B cell (primary cell): ENCODE measurements around the gene SLC12A6. TPM values are rescaled to one million over a fixed set of nuclear protein-coding genes. Genes with fewer than 3 reads are reported as not detected.

Experiments
- ATAC-seq: fragments of 200-7000 bp; cut with Tn5 transposase; one replicate; pipeline ENCODE4 v1.10.0; 2021; ENCODE audit warnings: low read depth, mild to moderate bottlenecking, moderate number of reproducible peaks, moderate library complexity
- CTCF ChIA-PET: fragments of 350-600 bp; sonication (Branson Sonifier 250); formaldehyde crosslinking; loops from one replicate; lab custom pipeline; 2021; ENCODE audit warnings: antibody characterized with exemption, inconsistent platforms; lab: Charles Lee
- POLR2A ChIA-PET: fragments of 350-600 bp; sonication (Branson Sonifier 250); formaldehyde crosslinking; loops from one replicate; lab custom pipeline; 2021; ENCODE audit warnings: antibody characterized with exemption; lab: Charles Lee
- DNase-seq: peaks from one replicate; pipeline ENCODE4 v3.0.0; 2013
- H2AFZ ChIP-seq: 2 replicates; pipeline ENCODE4 v1.6.1; 2012; ENCODE audit warnings: mild to moderate bottlenecking, low read depth, low read length; ENCODE audit not compliant: insufficient read depth, poor library complexity, severe bottlenecking
- H3K27ac ChIP-seq, 2 donors: 1 replicate in 1 of 2; 2 replicates in 1 of 2; pipeline ENCODE4 v1.5.1; 2012 to 2013; ENCODE audit warnings: low read length in 2 of 2, mild to moderate bottlenecking in 2 of 2, moderate library complexity in 1 of 2
- H3K27me3 ChIP-seq, 4 experiments: fragments of 200-600 bp in 1 of 4; sonication (generic) in 1 of 4; replicated peaks in 1 of 4; 1 replicate in 2 of 4; 2 replicates in 2 of 4; pipeline versions ENCODE4 v1.6.1 to v1.7.0; 2013 to 2016; ENCODE audit warnings: low read length in 3 of 4, mild to moderate bottlenecking in 2 of 4, mixed read lengths in 1 of 4, moderate library complexity in 1 of 4; ENCODE audit not compliant: insufficient read depth in 4 of 4, control insufficient read depth in 3 of 4; ENCODE audit errors: control extremely low read depth in 1 of 4
- H3K36me3 ChIP-seq, 2 experiments: replicated peaks in 1 of 2; 1 replicate in 1 of 2; 2 replicates in 1 of 2; pipeline versions ENCODE4 v1.6.1 to v1.7.1; 2013; ENCODE audit warnings: low read length in 1 of 2; ENCODE audit not compliant: insufficient read depth in 2 of 2, control insufficient read depth in 1 of 2; ENCODE audit errors: control extremely low read depth in 1 of 2, extremely low read depth in 1 of 2
- H3K4me1 ChIP-seq, 2 donors: fragments of 200-600 bp in 1 of 2; sonication (generic) in 1 of 2; 1 replicate in 1 of 2; 2 replicates in 1 of 2; pipeline versions ENCODE4 v1.5.1 to v1.6.1; 2013 to 2017; ENCODE audit warnings: low read length in 2 of 2; ENCODE audit not compliant: control insufficient read depth in 2 of 2, insufficient read depth in 2 of 2
- H3K4me2 ChIP-seq: replicated peaks from 2 replicates; pipeline ENCODE3; 2012; ENCODE audit warnings: mild to moderate bottlenecking, low read depth, low read length; ENCODE audit not compliant: poor library complexity, severe bottlenecking
- H3K4me3 ChIP-seq, 5 experiments: fragments of 200-600 bp in 1 of 5; sonication (generic) in 1 of 5; 1 replicate in 3 of 5; 2 replicates in 2 of 5; pipeline versions ENCODE4 v1.5.1 to v1.7.0; 2011 to 2016; ENCODE audit warnings: low read length in 4 of 5, mild to moderate bottlenecking in 4 of 5, low read depth in 2 of 5, control low read depth in 1 of 5, moderate library complexity in 1 of 5; ENCODE audit not compliant: insufficient read depth in 1 of 5; ENCODE audit errors: control extremely low read depth in 1 of 5, extremely low read depth in 1 of 5
- H3K79me2 ChIP-seq: fragments of 200-600 bp; sonication (generic); one replicate; pipeline ENCODE4 v1.6.0; 2016; ENCODE audit warnings: low read length; ENCODE audit not compliant: control insufficient read depth, insufficient read depth
- H3K9ac ChIP-seq: fragments of 200-600 bp; sonication (generic); 2 replicates; pipeline ENCODE4 v1.6.1; 2017; ENCODE audit warnings: mild to moderate bottlenecking, low read length, moderate library complexity
- H3K9me3 ChIP-seq, 3 donors: one replicate each; pipeline versions ENCODE4 v1.6.1 to v1.7.1; 2013; ENCODE audit warnings: low read length in 2 of 3; ENCODE audit not compliant: control insufficient read depth in 2 of 3, insufficient read depth in 1 of 3; ENCODE audit errors: control extremely low read depth in 1 of 3
- H4K20me1 ChIP-seq: 2 replicates; pipeline ENCODE4 v1.6.0; 2012; ENCODE audit warnings: mild to moderate bottlenecking, low read length; ENCODE audit not compliant: insufficient read depth, control insufficient read depth, poor library complexity, severe bottlenecking
- H3K27ac Mint-ChIP-seq: one replicate; pipeline ENCODE4 v1.8.0; 2021; ENCODE audit warnings: mixed read lengths
- H3K27me3 Mint-ChIP-seq: one replicate; pipeline ENCODE4 v1.8.0; 2021; ENCODE audit warnings: mixed read lengths
- H3K4me1 Mint-ChIP-seq: one replicate; pipeline ENCODE4 v1.8.0; 2021; ENCODE audit warnings: mixed read lengths
- H3K4me3 Mint-ChIP-seq: one replicate; pipeline ENCODE4 v1.8.0; 2021; ENCODE audit warnings: mixed read lengths
- H3K9me3 Mint-ChIP-seq: one replicate; pipeline ENCODE4 v1.8.0; 2022; ENCODE audit warnings: mixed read lengths; ENCODE audit not compliant: insufficient read depth
- EZH2 ChIP-seq: IDR thresholded peaks from 2 replicates; pipeline ENCODE4 v1.6.1; 2012; ENCODE audit warnings: borderline replicate concordance, low read depth, mild to moderate bottlenecking, moderate library complexity, low read length; ENCODE audit not compliant: insufficient read depth, poor library complexity, severe bottlenecking
- WGBS: methylation state at CpG from one replicate; pipeline ENCODE4 v1.1.5; 2013; ENCODE audit warnings: missing lambda C conversion rate; ENCODE audit not compliant: insufficient coverage; 5-methylcytosine and 5-hydroxymethylcytosine counted together
- intact Hi-C: fragments of 100-400 bp; cut with micrococcal nuclease; formaldehyde crosslinking; loops from one replicate; pipeline ENCODE4 v1.10.0; 2022
- polyA plus RNA-seq: library from polyadenylated mRNA; depleted of rRNA; stranded (reverse); fragments of >200 nt; gene quantifications from 2 replicates; pipeline ENCODE4 v1.2.3, GENCODE V29; 2012
- total RNA-seq, 2 donors: library from RNA; stranded (reverse); fragments of 120-200 nt in 1 of 2; gene quantifications; 1 replicate in 1 of 2; 2 replicates in 1 of 2; pipeline versions ENCODE4 v1.2.3 to v1.2.4, GENCODE V29; 2013 to 2022
- TF ChIP-seq, protein P1 (sequence below): fragments of 200-600 bp; IDR thresholded peaks from one replicate; pipeline ENCODE4 v1.8.0; 2022; ENCODE audit warnings: antibody characterized with exemption, mild to moderate bottlenecking

The SLC12A6 gene
- total and polyA plus RNA-seq, 2 donors (not counting 1 experiment from before 2014, with no cell fraction given) = 75.8 to 141 TPM

DNA sequence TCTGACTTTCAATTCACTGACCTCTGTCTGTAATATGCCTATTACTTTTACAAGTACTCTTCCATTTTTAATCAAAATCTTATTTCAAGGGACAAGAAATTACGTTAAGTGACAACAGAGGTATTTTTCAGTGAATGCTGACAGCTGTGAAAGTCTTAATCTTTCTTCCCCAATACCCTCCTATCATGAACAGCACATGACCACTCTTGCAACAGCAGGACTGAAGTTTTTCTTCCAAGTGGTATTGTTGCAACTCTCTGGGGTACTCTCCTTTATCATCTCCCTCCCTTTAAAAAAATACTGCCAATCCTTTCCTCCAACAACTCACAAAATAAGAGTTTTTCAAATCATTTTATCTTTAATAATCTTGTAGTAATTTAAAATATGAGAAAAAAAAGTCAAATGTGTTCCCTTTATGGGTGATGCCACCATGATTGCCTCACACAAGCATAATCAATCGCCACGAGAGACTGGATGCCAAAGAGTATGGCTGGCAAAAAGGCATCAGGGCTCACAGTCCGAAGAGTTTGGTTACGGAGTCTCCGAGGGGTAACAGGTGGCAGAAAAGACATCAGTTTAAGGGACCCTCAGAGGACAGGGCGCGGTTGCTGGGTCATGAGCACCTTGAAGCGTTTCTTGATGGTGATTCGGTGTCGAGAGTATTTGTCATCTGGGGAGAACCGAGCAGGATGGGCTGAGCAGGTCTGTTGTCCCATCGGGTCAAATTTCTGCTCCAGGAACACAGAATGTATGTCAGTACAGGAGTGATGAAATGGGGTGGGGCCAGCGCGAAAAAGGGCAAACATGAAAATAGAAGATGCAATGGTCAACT, 4.0 kb upstream of the SLC12A6 start:
- intact Hi-C loops = loop anchor here (2.0 kb wide), 1 partner anchor 101 kb away; no protein-coding TSS in a partner anchor
- peak overlapping the region; percentile 68 for H3K4me2 ChIP-seq
- POLR2A ChIA-PET = interaction anchor here (2.2 kb wide), 1 partner anchor 25 kb away, joined by 23 read pairs; the partner anchor contains the start of gene LPCAT4
- no peaks in the 10 kb centered on the region for H3K27me3 ChIP-seq
- peaks cover 61% of the 10 kb centered on the region for H3K79me2 ChIP-seq
- H4K20me1 ChIP-seq = no peaks in the 10 kb centered on the region
- peaks cover 16 to 19% of the 10 kb centered on the region in 2 donors for H3K4me1 ChIP-seq
- no peak overlapping the region for H2AFZ ChIP-seq
- peak overlapping the region; percentile 63 for H3K27ac Mint-ChIP-seq
- H3K27ac ChIP-seq = peak overlapping the region in 1 of 2 donors; percentile 81
- 98% methylated on average over 12 of the region's 15 CpGs for WGBS
- H3K9ac ChIP-seq = peak overlapping the region; percentile 85
- DNase-seq (no peak), ATAC-seq (no peak)
- no peaks in the 10 kb centered on the region for H3K9me3 ChIP-seq
- H3K4me3 ChIP-seq = peak overlapping the region in 4 of 5 experiments; percentile 94 to 99 (median 98)
- H3K4me3 Mint-ChIP-seq = peak overlapping the region; percentile 85
- H3K36me3 ChIP-seq = peaks cover 0 to 26% of the 10 kb centered on the region in 2 experiments
- H3K27me3 Mint-ChIP-seq = no peaks in the 10 kb centered on the region
- CTCF ChIA-PET = interaction anchor here (2.7 kb wide), 1 partner anchor 26 kb away, joined by 52 read pairs; the partner anchor contains the start of gene LPCAT4
- no peaks in the 10 kb centered on the region for H3K9me3 Mint-ChIP-seq
- H3K4me1 Mint-ChIP-seq = peaks cover 26% of the 10 kb centered on the region
- TF ChIP-seq EZH2 = no peak
- TF ChIP-seq, protein P1, sequence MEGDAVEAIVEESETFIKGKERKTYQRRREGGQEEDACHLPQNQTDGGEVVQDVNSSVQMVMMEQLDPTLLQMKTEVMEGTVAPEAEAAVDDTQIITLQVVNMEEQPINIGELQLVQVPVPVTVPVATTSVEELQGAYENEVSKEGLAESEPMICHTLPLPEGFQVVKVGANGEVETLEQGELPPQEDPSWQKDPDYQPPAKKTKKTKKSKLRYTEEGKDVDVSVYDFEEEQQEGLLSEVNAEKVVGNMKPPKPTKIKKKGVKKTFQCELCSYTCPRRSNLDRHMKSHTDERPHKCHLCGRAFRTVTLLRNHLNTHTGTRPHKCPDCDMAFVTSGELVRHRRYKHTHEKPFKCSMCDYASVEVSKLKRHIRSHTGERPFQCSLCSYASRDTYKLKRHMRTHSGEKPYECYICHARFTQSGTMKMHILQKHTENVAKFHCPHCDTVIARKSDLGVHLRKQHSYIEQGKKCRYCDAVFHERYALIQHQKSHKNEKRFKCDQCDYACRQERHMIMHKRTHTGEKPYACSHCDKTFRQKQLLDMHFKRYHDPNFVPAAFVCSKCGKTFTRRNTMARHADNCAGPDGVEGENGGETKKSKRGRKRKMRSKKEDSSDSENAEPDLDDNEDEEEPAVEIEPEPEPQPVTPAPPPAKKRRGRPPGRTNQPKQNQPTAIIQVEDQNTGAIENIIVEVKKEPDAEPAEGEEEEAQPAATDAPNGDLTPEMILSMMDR = no peak
